NCI-H345 (cell line): ENCODE results near the gene TMEM131.
"Not testable (repeated sequence)": the region's sequence is repeated elsewhere in the genome, so short reads cannot be mapped to it uniquely, and the experiment has no call there.

Source experiments
- DNase-seq: peaks from one replicate; lab custom pipeline; 2025; lab: John Stamatoyannopoulos, UW

Gene TMEM131

GRCh38 chr2:97723156-97724072 is 272.3 kb downstream of the TMEM131 start:
- no peak for DNase-seq

DNA sequence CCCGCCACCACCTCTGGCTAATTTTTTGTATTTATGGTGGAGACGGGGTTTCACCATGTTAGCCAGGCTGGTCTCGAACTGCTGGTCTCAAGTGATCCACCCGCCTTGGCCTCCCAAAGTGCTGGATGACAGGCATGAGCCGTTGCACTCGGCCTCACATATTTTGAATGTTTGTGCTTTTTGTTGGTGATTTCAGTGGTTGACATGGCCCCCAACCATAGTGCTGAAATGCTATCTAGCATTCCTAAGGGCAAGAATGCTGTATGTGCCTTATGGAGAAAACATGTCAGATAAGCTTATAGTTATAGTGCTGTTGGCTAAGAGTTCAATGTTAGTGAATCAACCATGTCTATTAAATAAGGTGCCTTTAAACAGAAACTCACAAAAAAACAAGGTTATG is 273.5 kb downstream of the TMEM131 start:
- no peak for DNase-seq

GRCh38 chr2:97720746-97721145 is 275.0 kb downstream of the TMEM131 start:
- no peak for DNase-seq

DNA sequence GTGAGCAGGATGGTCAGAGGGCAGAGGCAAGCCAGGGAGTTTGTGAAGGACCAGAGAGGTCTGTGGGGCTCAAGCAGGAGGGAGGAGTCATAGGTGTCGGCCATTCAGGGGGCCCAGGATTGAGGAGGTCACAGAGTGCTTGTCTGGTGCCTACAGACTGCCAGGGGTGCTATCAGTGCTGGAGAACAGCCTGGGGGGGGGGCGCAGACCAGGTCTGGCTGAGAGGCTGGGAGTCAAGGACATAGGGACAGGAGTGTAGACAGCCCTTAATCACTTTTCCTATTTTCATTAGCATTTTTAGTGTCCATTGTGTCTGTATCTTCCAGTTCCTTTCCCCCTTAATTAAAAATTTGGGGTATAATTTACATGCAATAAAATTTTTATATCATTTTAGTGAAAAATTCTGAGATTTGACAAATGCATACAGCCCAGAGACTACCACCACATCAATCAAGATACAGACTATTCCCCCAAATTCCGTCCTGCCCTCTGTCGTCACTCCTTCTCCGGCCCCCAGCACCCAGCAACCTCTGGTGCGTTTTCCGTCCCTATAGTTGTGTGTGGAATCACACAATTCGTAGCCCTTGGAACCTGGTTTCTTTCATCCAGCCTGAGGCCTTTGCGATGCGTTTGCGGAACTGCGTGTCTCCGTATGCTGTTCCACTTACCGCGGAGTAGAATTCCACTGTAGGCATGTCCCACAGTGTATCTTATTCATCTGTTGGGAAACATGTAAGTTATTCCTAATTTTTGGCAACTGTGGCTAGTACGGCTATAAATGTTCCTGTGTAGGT is 276.2 kb downstream of the TMEM131 start:
- DNase-seq = no peak

DNA sequence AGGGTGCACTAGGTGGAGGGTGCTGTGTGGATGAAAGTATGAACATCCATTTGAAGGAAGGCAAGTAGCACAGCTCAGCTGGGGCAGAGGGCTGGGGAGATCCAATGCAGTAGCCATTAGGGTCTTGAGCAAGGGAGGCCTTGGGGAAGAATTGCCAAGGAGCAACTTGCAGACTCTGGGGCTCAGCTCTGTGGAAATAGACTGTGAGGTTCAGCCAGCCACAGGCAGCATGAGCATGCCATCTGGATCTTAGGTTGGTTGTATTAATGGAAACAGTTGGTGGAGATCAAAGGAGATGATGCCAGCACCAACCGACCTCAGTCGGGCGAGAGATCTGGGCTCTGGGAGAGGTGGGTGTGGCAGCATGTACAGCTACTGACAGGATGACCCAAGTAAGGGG is 276.8 kb downstream of the TMEM131 start:
- DNase-seq = no peak

DNA sequence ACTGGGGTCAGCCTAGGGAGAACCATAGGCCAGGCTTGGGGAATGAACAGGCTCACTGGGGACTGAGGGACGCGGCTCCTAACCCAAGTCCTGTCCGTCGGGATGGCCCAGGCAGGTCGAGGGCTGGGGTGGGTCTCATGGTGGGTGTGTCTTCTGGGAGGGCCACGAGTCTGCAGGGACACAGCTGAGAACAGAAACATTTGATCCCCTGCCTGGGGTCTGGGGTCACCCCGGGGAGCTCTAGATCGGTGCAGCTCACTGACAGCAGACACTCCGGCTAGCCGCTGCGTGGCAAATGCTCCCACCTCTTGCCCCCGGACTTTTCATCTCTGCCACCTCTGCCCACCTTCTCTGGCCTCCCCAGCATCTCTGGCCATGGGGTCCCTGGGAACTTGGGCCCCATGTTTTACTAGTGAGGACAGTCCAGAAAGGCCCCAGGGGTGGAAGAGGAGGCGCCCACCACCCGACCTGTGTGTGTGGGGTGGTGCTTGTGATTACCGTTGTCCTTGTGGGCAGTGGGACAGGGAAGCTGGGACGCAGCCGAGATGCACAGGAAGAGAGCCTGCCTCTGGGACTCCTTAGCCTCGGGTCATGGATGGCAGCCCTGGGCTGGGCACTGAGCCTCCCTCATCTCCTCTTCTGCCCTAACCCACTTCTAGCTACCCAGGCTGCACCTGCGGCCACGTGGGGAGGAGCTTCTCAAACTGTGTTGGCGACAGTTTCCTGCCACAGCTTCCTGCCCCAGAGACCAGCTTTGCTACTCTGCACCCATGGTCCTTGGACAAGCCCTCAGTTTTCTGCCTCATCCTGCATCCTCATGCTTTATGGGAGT is 277.5 kb downstream of the TMEM131 start:
- no peak for DNase-seq

DNA sequence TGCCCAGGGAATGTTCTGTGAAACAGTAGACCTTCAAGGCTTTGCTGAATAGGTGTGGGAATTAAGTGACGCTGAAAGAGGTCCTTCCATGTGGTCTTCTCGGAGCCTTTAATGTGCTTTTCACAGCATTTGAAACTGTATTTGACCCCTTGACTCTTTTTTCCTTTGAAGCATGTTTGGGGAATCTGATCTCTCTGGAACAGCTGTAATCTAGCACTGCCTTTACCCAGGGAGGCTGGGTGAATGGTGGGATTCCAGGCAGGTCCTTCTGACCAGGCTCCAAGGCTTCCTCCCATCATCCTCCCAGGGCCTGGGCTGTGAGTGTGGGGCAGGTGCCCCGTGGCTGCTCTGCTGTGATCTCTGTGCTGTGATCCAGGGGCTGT is 278.1 kb downstream of the TMEM131 start:
- no peak for DNase-seq

GRCh38 chr2:97716695-97717612 is 278.8 kb downstream of the TMEM131 start:
- no peak for DNase-seq

DNA sequence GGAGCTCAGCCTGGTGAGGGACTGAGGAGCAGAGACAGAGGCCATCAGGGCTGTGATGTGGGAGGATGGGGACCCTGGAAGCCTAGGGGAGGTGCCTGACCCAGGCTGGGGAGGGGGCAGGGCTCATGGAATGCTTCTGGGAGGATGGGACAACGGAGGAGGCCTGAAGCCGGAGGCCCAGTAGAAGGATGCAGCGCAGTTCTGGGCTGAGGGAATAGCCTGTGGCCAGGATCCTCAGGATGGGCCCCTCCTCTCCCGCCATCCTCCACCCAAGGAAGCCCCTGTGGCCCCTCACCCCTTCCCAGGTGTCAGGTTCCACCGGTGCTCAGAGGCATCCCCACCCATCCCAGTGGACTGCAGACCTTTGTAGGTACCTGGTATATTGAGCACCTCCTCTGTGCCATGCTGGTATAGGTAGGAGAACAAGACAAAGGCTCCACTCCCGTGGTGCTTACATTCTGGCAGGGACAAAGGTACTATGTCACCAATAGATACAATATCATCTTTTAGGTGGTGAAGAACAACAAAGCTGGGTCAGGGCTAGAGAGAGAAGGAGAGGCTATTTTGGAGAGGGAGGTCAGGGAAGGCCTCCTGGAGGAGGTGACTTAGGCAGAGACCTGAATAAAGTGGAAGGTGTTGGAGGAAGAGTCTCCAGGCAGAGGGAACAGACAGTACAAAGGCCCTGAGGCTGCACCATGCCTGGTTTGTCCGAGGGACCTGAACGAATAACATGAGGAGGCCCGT is 279.6 kb downstream of the TMEM131 start:
- DNase-seq = no peak

GRCh38 chr2:97714950-97715652 is 280.6 kb downstream of the TMEM131 start:
- no peak for DNase-seq

DNA sequence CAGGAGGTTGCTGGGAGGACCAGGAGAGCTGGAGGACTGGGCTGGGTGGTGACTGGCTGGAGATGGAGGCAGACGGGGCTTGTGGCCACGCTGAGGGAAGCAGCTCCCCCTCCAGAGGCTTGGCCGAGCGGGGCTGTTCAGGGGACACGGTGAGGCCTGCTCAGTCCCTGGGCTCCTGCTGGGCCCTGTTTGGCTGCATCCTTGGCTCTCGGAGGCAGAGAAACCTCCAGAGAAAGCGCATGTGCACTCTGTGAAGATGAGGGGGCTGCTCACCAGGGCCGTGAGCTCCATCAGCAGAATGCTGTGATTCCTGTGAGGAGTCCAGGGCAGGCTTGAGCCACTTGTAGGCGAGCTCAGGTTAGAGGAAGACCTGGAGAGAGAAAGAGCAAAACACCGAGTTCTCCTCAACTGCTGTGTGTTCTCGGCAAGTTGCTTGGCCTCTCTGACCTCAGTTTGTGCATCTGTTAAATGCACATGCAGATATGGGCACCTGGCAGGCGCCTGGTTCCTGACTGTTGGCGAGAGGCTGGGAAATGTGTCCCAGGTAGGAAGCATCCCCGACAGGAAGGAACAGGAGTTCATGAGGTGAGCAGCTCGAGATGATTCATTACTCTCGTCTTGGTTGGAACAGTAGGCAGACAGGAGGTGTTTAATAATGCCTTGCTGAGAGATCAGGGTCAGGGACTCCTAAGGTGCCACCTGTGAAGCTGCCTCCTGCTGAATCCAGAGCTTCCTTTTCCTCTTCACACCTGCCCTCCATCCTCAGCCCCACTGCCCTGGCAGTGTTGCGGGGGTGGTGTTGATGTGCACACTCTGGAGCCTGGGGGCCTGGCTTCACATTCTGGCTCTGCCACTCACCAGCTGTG is 281.4 kb downstream of the TMEM131 start:
- DNase-seq = no peak

- no peak for DNase-seq
These were observed 282.3 kb downstream of the TMEM131 start, which contains the start of gene ZAP70 for GRCh38 chr2:97713296-97714083. TSS of gene ZAP70 (plus strand) at chr2:97713576. CDS start at chr2:97724037, 10,461 bp downstream.

DNA sequence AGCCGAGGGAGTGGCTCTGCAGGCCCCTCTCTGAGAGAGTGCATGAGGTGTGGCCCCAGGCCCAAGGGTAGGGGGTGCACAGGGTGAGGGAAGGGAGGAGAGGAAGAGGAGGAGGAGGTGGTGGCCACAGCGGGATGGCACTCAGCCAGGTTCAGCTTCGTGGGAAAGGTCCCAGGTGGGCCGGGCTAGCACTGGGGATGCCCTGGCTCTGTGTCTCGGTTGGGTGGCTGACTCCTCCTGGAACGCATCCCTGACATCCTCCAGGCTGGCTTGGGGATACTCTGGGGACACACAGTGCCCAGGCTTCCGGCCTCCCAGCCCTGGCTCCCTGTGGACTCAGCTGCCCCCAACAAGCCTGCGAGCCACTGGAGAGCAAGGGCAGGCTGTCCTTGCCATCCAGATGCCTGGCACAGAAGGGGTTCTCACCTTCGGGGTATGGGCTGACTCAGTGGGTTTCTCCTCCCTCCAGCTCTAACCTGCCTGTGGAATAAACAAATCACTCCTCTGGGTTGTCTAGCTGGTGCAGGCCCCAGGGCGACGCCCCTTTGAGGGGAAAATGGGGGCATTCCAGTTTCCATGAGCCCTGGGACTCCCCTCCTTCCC is 283.0 kb downstream of the TMEM131 start:
- no peak for DNase-seq

- DNase-seq = not testable (repeated sequence)
These were observed 283.6 kb downstream of the TMEM131 start for GRCh38 chr2:97712175-97712574.

DNA sequence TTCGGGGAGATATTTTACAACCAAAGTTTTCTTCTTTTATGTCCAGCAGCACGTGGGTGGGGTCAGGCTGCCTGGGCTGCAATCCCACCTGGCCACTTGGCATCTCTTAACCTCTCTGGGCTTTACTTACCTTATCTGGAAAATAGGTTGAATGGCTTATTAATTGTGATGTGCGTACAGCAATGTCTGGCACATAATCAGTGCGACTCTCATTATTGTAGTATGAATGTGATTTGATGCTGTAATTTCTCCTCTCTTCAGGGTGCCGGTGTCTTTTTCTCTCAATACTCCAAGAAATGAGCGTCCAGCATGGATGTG is 284.4 kb downstream of the TMEM131 start:
- no peak for DNase-seq

DNA sequence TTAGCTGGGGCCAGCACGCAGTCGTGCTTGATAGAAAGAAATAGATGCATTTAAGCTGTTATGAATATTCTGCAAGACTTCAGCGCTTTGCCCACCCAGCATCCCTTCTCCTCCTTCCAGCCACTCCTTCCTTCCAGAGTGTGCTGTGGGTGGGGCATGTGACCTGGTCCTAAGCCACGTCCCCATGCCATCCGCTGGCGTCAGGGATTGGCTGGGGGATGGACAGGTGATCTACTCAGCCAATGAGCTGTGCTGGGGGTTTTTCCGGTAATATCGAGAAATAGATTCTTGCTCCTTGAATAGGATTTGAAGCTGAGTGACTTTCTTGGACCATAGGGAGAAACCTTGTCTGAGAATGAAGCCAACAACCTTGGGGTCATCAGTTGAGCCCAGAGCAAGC is 287.1 kb downstream of the TMEM131 start:
- DNase-seq = no peak

- DNase-seq = no peak
These were observed 287.7 kb downstream of the TMEM131 start for GRCh38 chr2:97708048-97708380.
